HL-60 (cell line): ENCODE results near the gene GLI2.

ENCODE experiments used
- DNase-seq, 2 experiments: peaks; one replicate each; pipeline ENCODE4 v3.0.0-alpha.2; 2010 to 2020; ENCODE audit warnings: low read depth in 1 of 2, low spot score in 1 of 2
- H3K27ac ChIP-seq: fragments of 250-450 bp; sonication (Bioruptor Pico); replicated peaks from 2 replicates; pipeline ENCODE4 v1.5.1; 2020; ENCODE audit warnings: mild to moderate bottlenecking, moderate library complexity
- H3K27me3 ChIP-seq: fragments of 250-450 bp; sonication (Bioruptor Pico); 2 replicates; pipeline ENCODE4 v1.5.1; 2021; ENCODE audit warnings: mild to moderate bottlenecking, moderate library complexity; ENCODE audit not compliant: insufficient read depth, poor library complexity, severe bottlenecking
- H3K4me3 ChIP-seq: replicated peaks from 2 replicates; pipeline ENCODE4 v1.5.1; 2011; ENCODE audit warnings: mild to moderate bottlenecking, control low read depth, low read length; ENCODE audit not compliant: insufficient read depth
- CTCF ChIP-seq: IDR thresholded peaks from one replicate; pipeline ENCODE4 v1.5.1; 2011; ENCODE audit warnings: low read length, control low read depth, inconsistent platforms; ENCODE audit not compliant: insufficient read depth
- GABPA ChIP-seq: IDR thresholded peaks from 2 replicates; pipeline ENCODE4 v1.6.1; 2012; ENCODE audit warnings: low read depth
- POLR2AphosphoS5 ChIP-seq: IDR thresholded peaks from 2 replicates; pipeline ENCODE4 v1.6.1; 2012; ENCODE audit warnings: low read depth
- REST ChIP-seq: IDR thresholded peaks from 2 replicates; pipeline ENCODE4 v1.6.1; 2012; ENCODE audit warnings: low read depth; ENCODE audit not compliant: insufficient replicate concordance
- SPI1 ChIP-seq: IDR thresholded peaks from 2 replicates; pipeline ENCODE4 v1.6.1; 2012; ENCODE audit warnings: low read depth, mild to moderate bottlenecking, borderline replicate concordance
- long read RNA-seq: library from polyadenylated mRNA; unstranded; transcript quantifications from one replicate; pipeline ENCODE4 v2.0.0, GENCODE V29; 2020

The GLI2 gene
- long read RNA-seq, result 0 reads

DNA sequence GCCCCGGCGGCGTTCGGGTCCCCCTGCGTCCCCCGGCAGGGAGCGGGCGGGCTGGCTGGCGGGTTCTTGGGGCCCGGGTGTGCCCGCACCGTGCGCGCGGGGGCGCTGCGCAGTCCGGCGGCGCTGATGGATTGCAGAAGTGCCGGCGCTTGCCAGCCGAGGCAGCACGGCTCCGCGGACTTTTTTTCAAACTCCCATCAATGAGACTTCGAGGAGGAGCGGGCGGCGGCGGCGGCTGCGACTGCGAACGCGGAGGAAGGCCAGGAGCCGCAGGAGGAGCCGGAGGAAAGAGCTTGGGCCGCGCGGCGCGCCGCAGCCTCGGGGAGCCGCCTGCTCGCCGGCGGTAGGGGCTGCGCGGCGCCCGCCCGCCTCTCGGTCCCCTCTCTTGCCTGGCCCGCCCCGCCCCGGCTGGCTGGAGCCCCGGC, at the start of gene GLI2:
Gene GLI2, plus strand, starts transcription at position 123 of the 425 bp plus-strand sequence. CDS start 61,453 bp downstream, outside the sequence.
- Histone ChIP-seq H3K4me3 (no peak within 1 kb of the TSS), H3K27ac (no peak within 1 kb of the TSS), H3K27me3 (peaks cover 58% of the 10 kb centered on the region)
- TF ChIP-seq CTCF (peak; percentile 31), REST (no peak), SPI1 (peak; percentile 72), POLR2AphosphoS5 (no peak)
- DNase-seq, result peak; percentile 21 to 74

DNA sequence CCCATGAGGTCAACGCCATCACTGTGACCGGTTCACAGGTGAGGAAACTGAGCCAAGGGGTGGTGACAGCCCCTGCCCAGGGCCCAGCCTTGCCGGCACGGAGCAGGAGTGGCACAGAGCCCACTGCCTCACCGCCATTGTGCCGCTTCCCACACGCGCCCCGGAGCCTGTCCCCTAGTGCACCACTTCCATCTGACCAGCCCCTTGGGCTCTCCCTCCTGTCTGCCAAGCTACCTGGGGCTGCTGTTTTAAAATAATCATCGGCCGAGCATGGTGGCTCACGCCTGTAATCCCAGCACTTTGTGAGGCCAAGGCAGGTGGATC, 49.7 kb upstream of the GLI2 start:
- TF ChIP-seq GABPA, result no peak
- no peak for TF ChIP-seq POLR2AphosphoS5
- no peak for TF ChIP-seq CTCF
- TF ChIP-seq SPI1, result no peak
- TF ChIP-seq REST, result no peak
- H3K27ac ChIP-seq, result no peak overlapping the region
- no peak overlapping the region for H3K4me3 ChIP-seq
- H3K27me3 ChIP-seq, result no peaks in the 10 kb centered on the region
- DNase-seq, result no peak

GRCh38 chr2:120686511-120687168, 49.0 kb upstream of the GLI2 start:
- H3K4me3 ChIP-seq, result no peak overlapping the region
- H3K27me3 ChIP-seq, result no peaks in the 10 kb centered on the region
- DNase-seq, result no peak
- no peak overlapping the region for H3K27ac ChIP-seq
- TF ChIP-seq SPI1, result no peak
- peak; percentile 37 for TF ChIP-seq CTCF

- H3K4me3 ChIP-seq, result no peak overlapping the region
- no peaks in the 10 kb centered on the region for H3K27me3 ChIP-seq
- TF ChIP-seq GABPA, result no peak
- TF ChIP-seq SPI1, result no peak
- no peak for TF ChIP-seq REST
- no peak for TF ChIP-seq POLR2AphosphoS5
- no peak for TF ChIP-seq CTCF
- DNase-seq, result no peak
- H3K27ac ChIP-seq, result no peak overlapping the region
Measured at GRCh38 chr2:120687210-120687609, 48.5 kb upstream of the GLI2 start.
